Measurements from ENCODE around the gene GIMAP5. TPM values are rescaled to one million over a fixed set of nuclear protein-coding genes. Genes with fewer than 3 reads are reported as not detected.

GIMAP5 gene
- total RNA-seq, 1 donor from 2014 or later: 31.9 TPM

DNA sequence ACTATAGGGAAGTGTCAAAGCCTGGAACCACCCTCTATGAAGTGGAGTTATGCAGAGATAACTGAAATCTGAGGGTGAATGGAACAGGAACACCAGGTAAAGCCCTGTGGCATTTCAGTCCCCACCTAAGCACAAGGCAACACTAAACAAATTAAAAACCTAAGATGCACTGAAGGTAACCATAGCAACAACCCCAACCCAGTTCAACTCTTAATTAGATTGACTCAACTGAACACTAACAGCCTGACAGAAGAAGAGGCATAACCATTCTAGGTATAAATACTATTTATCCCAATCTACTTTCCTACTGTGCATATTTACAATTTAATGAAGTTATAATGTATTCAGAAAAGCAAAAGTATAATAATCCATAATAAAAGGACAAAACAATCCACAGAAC, 9.2 kb upstream of the GIMAP5 start:
- H3K27ac ChIP-seq: no peak overlapping the region
- H3K4me3 ChIP-seq: no peak overlapping the region
- H3K27me3 ChIP-seq (ENCODE audit: low read depth): no peaks in the 10 kb centered on the region
- no peaks in the 10 kb centered on the region for H3K36me3 ChIP-seq
- peaks cover 15% of the 10 kb centered on the region for H3K9me3 ChIP-seq
- TF ChIP-seq, protein P1, sequence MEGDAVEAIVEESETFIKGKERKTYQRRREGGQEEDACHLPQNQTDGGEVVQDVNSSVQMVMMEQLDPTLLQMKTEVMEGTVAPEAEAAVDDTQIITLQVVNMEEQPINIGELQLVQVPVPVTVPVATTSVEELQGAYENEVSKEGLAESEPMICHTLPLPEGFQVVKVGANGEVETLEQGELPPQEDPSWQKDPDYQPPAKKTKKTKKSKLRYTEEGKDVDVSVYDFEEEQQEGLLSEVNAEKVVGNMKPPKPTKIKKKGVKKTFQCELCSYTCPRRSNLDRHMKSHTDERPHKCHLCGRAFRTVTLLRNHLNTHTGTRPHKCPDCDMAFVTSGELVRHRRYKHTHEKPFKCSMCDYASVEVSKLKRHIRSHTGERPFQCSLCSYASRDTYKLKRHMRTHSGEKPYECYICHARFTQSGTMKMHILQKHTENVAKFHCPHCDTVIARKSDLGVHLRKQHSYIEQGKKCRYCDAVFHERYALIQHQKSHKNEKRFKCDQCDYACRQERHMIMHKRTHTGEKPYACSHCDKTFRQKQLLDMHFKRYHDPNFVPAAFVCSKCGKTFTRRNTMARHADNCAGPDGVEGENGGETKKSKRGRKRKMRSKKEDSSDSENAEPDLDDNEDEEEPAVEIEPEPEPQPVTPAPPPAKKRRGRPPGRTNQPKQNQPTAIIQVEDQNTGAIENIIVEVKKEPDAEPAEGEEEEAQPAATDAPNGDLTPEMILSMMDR (IDR thresholded peaks at IDR 0.05): no peak
- ATAC-seq (no peak), DNase-seq (no peak)
- H3K4me1 ChIP-seq: no peaks in the 10 kb centered on the region
- intact Hi-C loops (cut with DNase I): no loop called here

DNA sequence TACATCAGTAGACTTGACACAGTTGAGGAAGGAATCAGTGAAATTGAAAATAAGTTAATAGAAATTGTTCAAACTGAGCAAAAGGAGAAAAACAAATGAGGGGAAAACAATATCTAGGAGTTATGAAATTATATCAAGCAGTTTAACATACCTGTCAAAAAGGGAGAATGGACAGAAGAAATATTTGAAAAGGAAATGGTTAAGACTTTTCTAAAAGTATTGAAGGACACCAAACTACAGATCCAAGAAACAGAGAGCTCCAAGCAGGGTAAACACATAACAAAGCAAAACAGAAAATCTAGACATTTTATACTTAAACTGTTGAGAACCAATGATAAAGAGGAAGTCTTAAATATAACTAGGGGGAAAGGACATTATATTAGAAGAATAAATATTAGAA, 8.6 kb upstream of the GIMAP5 start:
- Histone ChIP-seq H3K36me3 (no peaks in the 10 kb centered on the region), H3K27ac (no peak overlapping the region), H3K4me1 (no peaks in the 10 kb centered on the region), H3K9me3 (peaks cover 15% of the 10 kb centered on the region), H3K27me3 (ENCODE audit: low read depth) (no peaks in the 10 kb centered on the region), H3K4me3 (no peak overlapping the region)
- intact Hi-C loops (cut with DNase I): no loop called here
- DNase-seq (no peak), ATAC-seq (no peak)
- TF ChIP-seq, protein P1 (IDR thresholded peaks at IDR 0.05): no peak

DNA sequence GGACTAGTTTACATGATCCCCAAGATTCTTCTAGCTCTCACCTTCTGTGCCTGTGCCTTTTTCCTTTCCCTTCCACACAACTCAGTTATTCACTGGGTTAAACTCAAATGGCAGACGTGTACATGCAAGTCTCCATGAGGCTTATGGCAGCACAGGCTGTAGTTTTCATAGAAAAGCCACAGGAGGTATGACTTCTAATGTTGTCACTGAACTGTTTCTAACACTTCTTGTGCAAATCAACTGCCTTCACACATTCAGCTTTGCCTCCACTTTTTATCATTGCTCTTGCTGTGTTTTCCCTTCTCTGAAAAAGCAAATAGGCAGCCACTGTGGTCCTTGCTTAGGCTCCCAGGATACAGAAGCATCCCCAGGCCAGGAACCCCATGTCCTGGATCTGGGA, 5.3 kb upstream of the GIMAP5 start:
- TF ChIP-seq, protein P1 (IDR thresholded peaks at IDR 0.05): no peak
- ATAC-seq: no peak
- Histone ChIP-seq H3K4me1 (peaks cover 4% of the 10 kb centered on the region), H3K27me3 (ENCODE audit: low read depth) (no peaks in the 10 kb centered on the region), H3K27ac (no peak overlapping the region), H3K9me3 (peaks cover 15% of the 10 kb centered on the region), H3K4me3 (no peak overlapping the region), H3K36me3 (no peaks in the 10 kb centered on the region)
- no peak for DNase-seq
- intact Hi-C loops (cut with DNase I): no loop called here

DNA sequence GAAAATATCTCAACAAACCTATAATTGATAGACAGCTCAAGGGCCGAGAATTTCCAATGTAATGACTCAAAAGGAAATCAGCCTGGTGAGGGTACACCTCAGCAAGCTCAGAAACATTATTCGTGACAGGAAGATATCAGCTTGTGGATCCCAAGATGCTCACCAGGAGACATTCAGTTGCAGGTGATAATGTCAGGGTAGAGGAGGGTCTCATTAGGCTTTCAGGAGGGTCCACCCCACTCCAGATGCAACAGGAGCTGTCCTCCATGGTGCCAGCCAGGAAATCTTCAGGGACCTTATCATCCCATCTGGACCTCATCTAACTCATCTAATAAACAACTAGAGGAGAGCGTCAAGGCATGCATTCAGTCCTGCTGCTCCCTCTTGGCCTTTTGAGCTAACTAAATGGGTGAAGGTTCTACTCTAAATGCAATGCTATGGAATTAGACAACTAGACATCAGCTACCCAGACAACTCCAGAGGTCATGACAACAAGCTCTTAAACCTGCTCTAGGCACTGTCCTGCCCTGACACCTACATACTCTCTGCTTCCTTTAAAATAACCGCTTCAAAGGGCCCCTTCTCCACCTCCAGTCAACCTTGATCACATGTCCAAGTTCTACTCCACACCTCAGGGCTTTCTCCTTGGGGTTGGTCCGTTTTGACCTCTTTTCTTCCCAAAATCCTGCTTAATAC, 4.3 kb upstream of the GIMAP5 start:
- Histone ChIP-seq H3K4me1 (peaks cover 6% of the 10 kb centered on the region), H3K27ac (no peak overlapping the region), H3K27me3 (ENCODE audit: low read depth) (no peaks in the 10 kb centered on the region), H3K4me3 (no peak overlapping the region), H3K36me3 (no peaks in the 10 kb centered on the region), H3K9me3 (peaks cover 9% of the 10 kb centered on the region)
- intact Hi-C loops (cut with DNase I): no loop called here
- DNase-seq: no peak
- ATAC-seq: no peak
- TF ChIP-seq, protein P1 (IDR thresholded peaks at IDR 0.05): no peak

DNA sequence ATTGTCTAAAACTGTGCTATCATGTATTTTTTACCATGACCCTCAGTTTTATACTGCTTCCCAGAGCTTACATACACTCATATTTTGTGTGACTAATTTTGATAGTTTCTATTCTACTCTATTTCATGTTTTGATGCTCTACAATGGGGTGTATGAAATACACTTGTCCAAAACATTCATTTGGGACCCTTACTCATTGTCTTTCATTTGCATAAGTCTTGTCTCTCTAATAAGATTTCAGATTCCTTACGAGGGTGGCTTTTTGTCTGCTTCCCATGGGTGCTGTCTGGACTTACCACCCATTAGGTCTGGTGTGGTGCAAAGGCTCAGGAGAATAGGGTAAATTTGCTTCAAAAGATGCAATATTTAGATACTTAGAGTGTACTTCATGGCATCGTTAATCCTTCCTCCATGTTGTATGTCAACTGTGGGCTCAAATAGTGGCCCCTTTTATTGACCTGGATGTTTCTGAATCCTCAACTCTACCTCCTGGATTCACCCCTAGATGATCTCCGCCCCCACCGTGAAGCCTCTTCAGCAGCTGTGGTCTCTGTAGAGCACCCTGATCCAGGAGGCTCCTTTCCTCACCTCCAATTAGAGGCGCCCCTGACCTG, 3.6 kb upstream of the GIMAP5 start:
- ATAC-seq (no peak), DNase-seq (no peak)
- Histone ChIP-seq H3K36me3 (no peaks in the 10 kb centered on the region), H3K9me3 (peaks cover 3% of the 10 kb centered on the region), H3K27me3 (ENCODE audit: low read depth) (no peaks in the 10 kb centered on the region), H3K4me1 (peaks cover 6% of the 10 kb centered on the region), H3K4me3 (no peak overlapping the region), H3K27ac (no peak overlapping the region)
- TF ChIP-seq, protein P1 (IDR thresholded peaks at IDR 0.05): no peak
- intact Hi-C loops (cut with DNase I): no loop called here
